ENCODE results near the gene OR1M1.
"Not testable (repeated sequence)": the region's sequence is repeated elsewhere in the genome, so short reads cannot be mapped to it uniquely, and the experiment has no call there.

The OR1M1 gene

GRCh38 chr19:9086761-9087160, at the start of gene OR1M1:
Gene OR1M1, plus strand, starts transcription at chr19:9087061. Its CDS starts 6,184 bp downstream, at chr19:9093245.
- DNase-seq: no peak

GRCh38 chr19:9037400-9038062, 49.3 kb upstream of the OR1M1 start:
- no peak for DNase-seq

GRCh38 chr19:9039728-9040127, 47.1 kb upstream of the OR1M1 start:
- no peak for DNase-seq

- DNase-seq: no peak
Measured at GRCh38 chr19:9040131-9040530, 46.7 kb upstream of the OR1M1 start.

GRCh38 chr19:9041023-9041422, 45.8 kb upstream of the OR1M1 start:
- DNase-seq: no peak

GRCh38 chr19:9043524-9043923, 43.3 kb upstream of the OR1M1 start:
- no peak for DNase-seq

- DNase-seq: no peak
Measured at GRCh38 chr19:9044449-9044848, 42.4 kb upstream of the OR1M1 start.

- DNase-seq: no peak
Measured at GRCh38 chr19:9046694-9047093, 40.2 kb upstream of the OR1M1 start.

- no peak for DNase-seq
Measured at GRCh38 chr19:9052894-9053293, 34.0 kb upstream of the OR1M1 start.

DNA sequence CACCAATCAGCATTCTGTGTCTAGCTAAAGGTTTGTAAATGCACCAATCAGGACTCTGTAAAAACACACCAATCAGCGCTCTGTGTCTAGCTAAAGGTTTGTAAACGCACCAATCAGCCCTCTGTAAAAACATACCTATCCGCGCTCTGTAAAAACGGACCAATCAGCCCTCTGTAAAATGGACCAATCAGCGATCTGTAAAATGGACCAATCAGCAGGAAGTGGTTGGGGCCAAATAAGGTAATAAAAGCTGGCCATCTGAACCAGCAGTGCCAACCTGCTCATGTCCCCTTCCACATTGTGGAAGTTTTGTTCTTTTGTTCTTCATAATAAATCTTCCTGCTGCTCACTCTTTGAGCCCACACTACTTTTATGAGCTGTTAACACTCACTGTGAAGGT, 33.2 kb upstream of the OR1M1 start:
- DNase-seq: not testable (repeated sequence)

DNA sequence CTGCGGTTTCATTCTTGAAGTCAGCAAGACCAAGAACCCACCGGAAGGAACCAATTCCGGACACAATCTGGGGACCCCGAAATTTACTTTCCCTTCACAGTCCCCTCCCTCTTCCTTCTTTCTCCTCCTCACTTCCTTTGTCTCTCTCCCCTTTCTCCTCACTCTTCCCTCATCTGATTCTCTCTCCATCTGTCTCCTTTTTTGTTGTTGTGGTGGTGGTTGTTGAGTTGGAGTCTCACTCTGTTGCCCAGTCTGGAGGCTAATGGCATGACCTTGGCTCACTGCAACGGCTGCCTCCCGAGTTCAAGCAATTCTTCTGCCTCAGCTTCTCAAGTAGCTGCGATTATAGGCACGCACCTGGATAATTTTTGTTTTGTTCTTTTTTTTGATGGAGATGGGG, 32.7 kb upstream of the OR1M1 start:
- no peak for DNase-seq

- no peak for DNase-seq
Measured at GRCh38 chr19:9054765-9055164, 32.1 kb upstream of the OR1M1 start.

DNA sequence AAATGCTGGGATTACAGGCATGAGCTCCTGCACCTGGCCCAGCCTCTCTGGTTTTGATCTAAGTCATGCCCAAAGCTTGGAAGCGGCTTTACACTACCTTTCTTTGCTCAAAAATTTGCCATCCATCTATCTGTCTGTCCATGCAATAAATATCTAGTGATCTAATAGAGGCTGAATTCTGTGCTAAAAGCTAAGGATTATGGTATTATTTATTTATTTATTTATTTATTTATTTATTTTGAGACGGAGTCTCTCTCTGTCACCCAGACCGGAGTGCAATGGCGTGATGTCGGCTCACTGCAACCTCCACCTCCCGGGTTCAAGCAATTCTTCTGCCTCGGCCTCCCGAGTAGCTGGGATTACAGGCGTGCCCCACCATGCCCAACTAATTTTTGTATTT, 30.7 kb upstream of the OR1M1 start:
- not testable (repeated sequence) for DNase-seq

GRCh38 chr19:9057505-9058258, 29.2 kb upstream of the OR1M1 start:
- DNase-seq: no peak

DNA sequence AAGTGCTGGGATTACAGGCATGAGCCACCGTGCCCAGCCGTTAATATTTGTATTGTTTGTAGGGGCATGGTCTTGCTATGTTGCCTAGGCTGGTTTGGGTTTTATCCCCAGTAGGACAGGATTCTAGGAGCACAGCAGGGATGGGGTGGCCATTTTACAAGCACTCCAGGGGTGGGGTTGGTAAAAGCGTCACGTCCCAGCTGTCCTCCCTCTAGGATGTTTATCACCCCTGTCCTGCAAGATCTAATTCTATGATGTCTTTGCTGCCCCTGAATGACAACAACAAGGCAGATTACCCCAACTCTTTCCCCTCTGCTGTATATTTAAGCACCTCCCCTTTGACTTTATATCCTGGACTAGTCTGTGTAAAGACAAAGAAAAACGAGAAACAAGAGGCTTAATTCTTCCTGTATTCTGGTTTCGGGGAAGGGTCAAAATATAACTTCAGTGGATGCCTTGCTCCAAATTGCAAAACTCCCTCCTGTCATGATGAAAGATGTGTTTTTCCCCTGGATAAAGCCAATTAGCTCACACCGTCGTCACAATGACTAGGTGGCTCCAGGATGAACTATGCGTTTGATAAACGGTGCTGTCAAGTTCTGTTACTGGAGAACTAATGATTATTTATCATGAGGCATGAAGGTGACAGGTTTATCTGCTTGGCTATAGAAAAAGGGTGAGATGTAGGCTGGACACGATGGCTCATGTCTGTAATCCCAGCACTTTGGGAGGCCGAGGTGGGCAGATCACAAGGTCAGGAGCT, 27.8 kb upstream of the OR1M1 start:
- no peak for DNase-seq

DNA sequence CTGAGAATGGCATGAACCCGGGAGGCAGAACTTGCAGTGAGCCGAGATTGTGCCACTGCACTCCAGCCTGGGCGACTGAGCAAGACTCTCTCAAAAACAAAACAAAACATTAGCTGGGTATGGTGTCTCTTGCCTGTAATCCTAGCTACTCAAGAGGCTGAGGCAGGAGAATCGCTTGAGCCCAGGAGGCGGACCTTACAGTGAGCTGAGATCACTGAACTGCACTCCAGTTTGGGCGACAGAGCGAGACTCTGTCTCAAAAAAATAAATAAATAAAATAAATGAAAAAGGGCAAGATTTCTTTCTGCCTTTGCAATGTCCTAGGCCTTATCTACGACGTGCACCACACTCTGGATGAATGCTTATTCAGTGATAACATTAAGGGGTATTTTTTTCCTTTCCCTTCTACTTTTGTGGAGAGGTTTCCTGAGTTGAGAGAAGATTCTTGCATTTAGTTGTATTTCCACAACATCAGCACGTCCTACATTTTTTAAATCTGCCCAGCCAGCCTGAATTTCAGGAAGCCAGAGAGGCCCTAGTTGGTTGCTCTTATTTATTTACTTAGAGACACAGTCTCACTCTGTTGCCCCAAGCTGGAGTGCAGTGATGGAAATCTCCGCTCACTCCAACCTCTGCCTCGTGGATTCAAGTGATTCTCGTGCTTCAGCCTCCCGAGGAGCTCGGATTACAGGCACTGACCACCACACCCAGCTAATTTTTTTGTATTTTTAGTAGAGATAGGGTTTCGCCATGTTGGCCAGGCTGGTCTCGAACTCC, 26.1 kb upstream of the OR1M1 start:
- no peak for DNase-seq

- DNase-seq: no peak
Measured at GRCh38 chr19:9061879-9062278, 25.0 kb upstream of the OR1M1 start.

GRCh38 chr19:9065457-9066014, 21.3 kb upstream of the OR1M1 start:
- no peak for DNase-seq

DNA sequence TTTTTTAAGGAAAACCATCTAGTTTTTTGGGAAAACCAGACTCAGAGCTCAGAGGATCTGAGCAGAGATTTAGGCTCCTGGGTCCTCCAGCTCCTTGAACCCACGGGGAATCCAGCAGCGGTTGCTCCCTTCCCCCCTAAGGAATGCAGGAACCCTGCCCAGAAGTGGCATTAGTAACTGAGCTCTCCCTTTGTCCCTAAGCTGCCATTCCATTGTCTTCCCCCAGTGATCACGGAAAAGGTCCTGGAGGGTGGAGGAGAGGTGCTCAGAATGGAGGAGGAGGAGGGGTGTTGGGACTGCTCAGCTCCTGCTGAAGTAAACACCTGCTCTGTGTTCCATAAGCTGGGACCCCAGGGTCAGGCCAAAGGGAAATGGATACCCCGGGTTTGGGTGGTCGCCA, 16.8 kb upstream of the OR1M1 start:
- no peak for DNase-seq

DNA sequence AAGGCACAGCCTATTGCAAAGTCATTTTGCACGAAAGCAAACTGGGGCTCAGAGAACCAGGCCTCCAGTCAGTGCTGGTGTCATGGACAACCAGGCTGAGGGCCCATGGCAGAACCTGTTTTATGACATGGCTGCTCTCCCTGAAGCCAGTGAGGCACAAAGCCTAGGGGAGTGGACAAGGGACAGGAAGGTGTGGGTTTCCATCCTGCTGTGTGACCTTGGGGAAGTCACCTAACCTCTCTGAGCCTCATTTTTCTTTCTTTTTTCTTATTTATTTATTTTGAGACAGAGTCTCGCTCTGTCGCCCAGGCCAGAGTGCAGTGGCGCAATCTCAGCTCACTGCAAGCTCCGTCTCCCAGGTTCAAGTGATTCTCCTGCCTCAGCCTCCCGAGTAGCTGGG, 15.1 kb upstream of the OR1M1 start:
- DNase-seq: not testable (repeated sequence)

DNA sequence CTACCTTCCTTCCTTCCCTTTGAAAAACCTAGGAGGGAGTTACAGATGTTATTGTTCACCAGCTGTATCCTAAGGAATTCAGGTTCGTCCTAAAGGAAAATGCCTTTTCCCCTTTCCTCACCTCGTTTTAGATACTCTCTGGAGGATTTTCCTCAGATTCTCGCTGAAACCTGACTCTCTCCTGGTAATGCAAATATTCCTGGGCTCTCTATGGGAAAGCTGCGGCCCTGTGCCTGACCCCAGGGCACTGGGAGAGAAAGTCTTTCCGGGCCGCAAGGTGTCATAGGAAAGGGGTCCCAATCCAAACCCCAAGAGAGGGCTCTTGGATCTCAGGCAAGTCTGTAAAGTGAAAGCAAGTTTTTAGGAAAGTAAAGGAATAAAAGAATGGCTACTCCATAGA, 13.1 kb upstream of the OR1M1 start:
- DNase-seq: no peak

- no peak for DNase-seq
Measured at GRCh38 chr19:9075064-9075949, 11.6 kb upstream of the OR1M1 start.

Measured in activated CD4-positive, CD25-positive, alpha-beta regulatory T cell treated with anti-CD3 and anti-CD28 coated beads, Interleukin-2, amount 50 U/mL, for 72 hours (primary cell).